ENCODE data around the gene ZNF3.

The ZNF3 gene

GRCh38 chr7:100088621-100089457 is 7.3 kb upstream of the ZNF3 start, which contains the start of gene COPS6:
TSS of gene COPS6 (plus strand) at chr7:100088969. CDS start at chr7:100088991, 22 bp downstream.
- DNase-seq (ENCODE audit: low read depth): peak; percentile 80

GRCh38 chr7:100088095-100088620 is 6.6 kb upstream of the ZNF3 start:
- DNase-seq (ENCODE audit: low read depth): no peak

- peak; percentile 98 for DNase-seq (ENCODE audit: low read depth)
These were observed 5.7 kb upstream of the ZNF3 start for GRCh38 chr7:100087055-100087750.

GRCh38 chr7:100085515-100085914 is 4.0 kb upstream of the ZNF3 start:
- no peak for DNase-seq (ENCODE audit: low read depth)

GRCh38 chr7:100082978-100083377 is 1.5 kb upstream of the ZNF3 start:
- no peak for DNase-seq (ENCODE audit: low read depth)

- peak; percentile 41 for DNase-seq (ENCODE audit: low read depth)
These were observed 502 bp downstream of the ZNF3 start for GRCh38 chr7:100080907-100081534.

GRCh38 chr7:100079024-100079560 is 2.4 kb downstream of the ZNF3 start:
- no peak for DNase-seq (ENCODE audit: low read depth)

GRCh38 chr7:100077205-100077604 is 4.3 kb downstream of the ZNF3 start:
- DNase-seq (ENCODE audit: low read depth): no peak

GRCh38 chr7:100075418-100075817 is 6.1 kb downstream of the ZNF3 start:
- DNase-seq (ENCODE audit: low read depth): no peak

GRCh38 chr7:100074841-100075240 is 6.7 kb downstream of the ZNF3 start:
- DNase-seq (ENCODE audit: low read depth): no peak

- DNase-seq (ENCODE audit: low read depth): no peak
These were observed 9.1 kb downstream of the ZNF3 start for GRCh38 chr7:100072462-100072861.

- no peak for DNase-seq (ENCODE audit: low read depth)
These were observed 10.4 kb downstream of the ZNF3 start for GRCh38 chr7:100071018-100071723.

GRCh38 chr7:100069991-100070390 is 11.5 kb downstream of the ZNF3 start:
- DNase-seq (ENCODE audit: low read depth): no peak

- no peak for DNase-seq (ENCODE audit: low read depth)
These were observed 14.6 kb downstream of the ZNF3 start for GRCh38 chr7:100066953-100067352.

GRCh38 chr7:100065452-100066186 is 15.9 kb downstream of the ZNF3 start:
- no peak for DNase-seq (ENCODE audit: low read depth)

- no peak for DNase-seq (ENCODE audit: low read depth)
These were observed 17.4 kb downstream of the ZNF3 start for GRCh38 chr7:100064162-100064561.

- DNase-seq (ENCODE audit: low read depth): no peak
These were observed 18.1 kb downstream of the ZNF3 start for GRCh38 chr7:100063376-100063775.

- DNase-seq (ENCODE audit: low read depth): no peak
These were observed 19.9 kb downstream of the ZNF3 start for GRCh38 chr7:100061518-100062193.

GRCh38 chr7:100059251-100059739 is 22.2 kb downstream of the ZNF3 start:
- no peak for DNase-seq (ENCODE audit: low read depth)

GRCh38 chr7:100057006-100057405 is 24.5 kb downstream of the ZNF3 start:
- DNase-seq (ENCODE audit: low read depth): no peak
